Amygdala (tissue), 56 donors: Measurements from ENCODE around the gene SLC12A3.

Experiments used
- DNase-seq, 56 donors: peaks; one replicate each; lab custom pipeline; 2025; lab: John Stamatoyannopoulos, UW

SLC12A3 gene

DNA sequence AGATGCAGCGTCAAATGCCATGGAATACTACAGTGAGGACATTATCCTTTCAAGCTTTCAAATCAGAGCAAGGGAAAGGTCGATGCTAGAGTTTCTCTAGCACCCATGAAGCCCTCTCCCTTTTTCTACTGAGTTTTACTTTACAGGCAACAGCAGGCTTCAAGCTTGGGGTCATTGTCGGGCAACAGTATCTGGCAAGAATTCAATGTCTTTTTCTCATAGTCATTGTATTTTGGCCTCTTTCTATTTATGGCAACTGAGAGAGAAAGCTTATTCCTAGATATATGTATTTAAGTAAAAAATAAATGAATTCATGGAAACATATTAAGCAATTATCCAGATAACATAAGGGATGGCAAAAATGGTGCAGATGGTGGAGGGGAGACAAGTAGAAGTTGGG, 96.4 kb downstream of the SLC12A3 start:
- no peak for DNase-seq

DNA sequence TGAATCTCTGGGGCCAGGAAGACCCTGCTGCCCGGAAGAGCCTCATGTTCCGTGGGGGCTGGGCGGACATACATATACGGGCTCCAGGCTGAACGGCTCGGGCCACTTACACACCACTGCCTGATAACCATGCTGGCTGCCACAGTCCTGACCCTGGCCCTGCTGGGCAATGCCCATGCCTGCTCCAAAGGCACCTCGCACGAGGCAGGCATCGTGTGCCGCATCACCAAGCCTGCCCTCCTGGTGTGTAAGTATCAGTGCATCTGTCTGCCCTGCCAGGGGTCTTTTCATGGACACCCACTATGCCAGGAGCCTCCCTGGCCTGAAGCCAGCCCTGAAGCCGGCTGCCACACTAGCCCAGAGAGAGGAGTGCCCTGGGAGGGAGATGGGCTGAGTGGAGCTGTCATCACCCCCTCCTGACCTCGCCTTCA, 96.9 kb downstream of the SLC12A3 start, which contains the start of gene CETP:
Gene CETP, plus strand, starts transcription at position 100 of the 431 bp plus-strand sequence. Its CDS starts 30 bp downstream, at position 130.
- no peak for DNase-seq

GRCh38 chr16:56964243-56965148, 99.5 kb downstream of the SLC12A3 start:
- peak in 34 of 56 donors; percentile 3 to 80 (median 40) for DNase-seq
